GM19468 (cell line): ENCODE results near the gene IFT122.
"Not testable (repeated sequence)": the region's sequence is repeated elsewhere in the genome, so short reads cannot be mapped to it uniquely, and the experiment has no call there.

Experiments used
- ATAC-seq: cut with Tn5 transposase; IDR thresholded peaks from one replicate; pipeline ENCODE4 v1.9.1; 2021; ENCODE audit warnings: mild to moderate bottlenecking, moderate library complexity, moderate number of reproducible peaks; ENCODE audit not compliant: unreplicated experiment; ENCODE audit errors: extremely low read depth

IFT122 gene

GRCh38 chr3:129529436-129530210 lies 89.6 kb downstream of the IFT122 start:
- no peak for ATAC-seq

- no peak for ATAC-seq
These were observed 90.3 kb downstream of the IFT122 start for GRCh38 chr3:129530251-129530791.

- ATAC-seq = no peak
These were observed 90.8 kb downstream of the IFT122 start for GRCh38 chr3:129530821-129531220.

GRCh38 chr3:129531699-129532098 lies 91.7 kb downstream of the IFT122 start:
- no peak for ATAC-seq

- ATAC-seq = no peak
These were observed 92.2 kb downstream of the IFT122 start for GRCh38 chr3:129532261-129532660.

GRCh38 chr3:129533406-129533805 lies 93.4 kb downstream of the IFT122 start:
- no peak for ATAC-seq

- no peak for ATAC-seq
These were observed 94.5 kb downstream of the IFT122 start for GRCh38 chr3:129534428-129535027.

GRCh38 chr3:129535075-129535474 lies 95.1 kb downstream of the IFT122 start:
- ATAC-seq = no peak

GRCh38 chr3:129536374-129536667 lies 96.3 kb downstream of the IFT122 start:
- no peak for ATAC-seq

GRCh38 chr3:129536804-129537203 lies 96.8 kb downstream of the IFT122 start:
- no peak for ATAC-seq

- ATAC-seq = no peak
These were observed 99.2 kb downstream of the IFT122 start for GRCh38 chr3:129539206-129539605.

- no peak for ATAC-seq
These were observed 100.9 kb downstream of the IFT122 start for GRCh38 chr3:129540776-129541516.

GRCh38 chr3:129542747-129543146 lies 102.7 kb downstream of the IFT122 start:
- no peak for ATAC-seq

- no peak for ATAC-seq
These were observed 103.2 kb downstream of the IFT122 start, which contains the start of gene H1-8 for GRCh38 chr3:129543156-129543790. Gene H1-8, plus strand, starts transcription at chr3:129543175. Its CDS starts 44 bp downstream, at chr3:129543219.

GRCh38 chr3:129543999-129544398 lies 104.0 kb downstream of the IFT122 start:
- ATAC-seq = no peak

GRCh38 chr3:129545951-129546350 lies 105.9 kb downstream of the IFT122 start:
- not testable (repeated sequence) for ATAC-seq

- ATAC-seq = no peak
These were observed 107.2 kb downstream of the IFT122 start for GRCh38 chr3:129547241-129547640.

GRCh38 chr3:129548104-129548965 lies 108.3 kb downstream of the IFT122 start:
- ATAC-seq = no peak

- ATAC-seq = no peak
These were observed 109.2 kb downstream of the IFT122 start for GRCh38 chr3:129549006-129549800.
